Stimulated activated CD8-positive, alpha-beta memory T cell treated with anti-CD3 and anti-CD28 coated beads, Interleukin-12 subunit alpha, Interleukin-12 subunit beta, amount 100 ng/mL, for 24 hours (primary cell): ENCODE measurements around the gene ZNF562.

Source experiments
- DNase-seq: peaks from one replicate; pipeline ENCODE4 v3.0.0-alpha.2; 2020; ENCODE audit errors: extremely low read depth

ZNF562 gene

GRCh38 chr19:9644472-9644871, 30.4 kb downstream of the ZNF562 start:
- DNase-seq, result no peak

- DNase-seq, result no peak
Measured at GRCh38 chr19:9641810-9642209, 33.1 kb downstream of the ZNF562 start.

- no peak for DNase-seq
Measured at GRCh38 chr19:9640956-9641355, 33.9 kb downstream of the ZNF562 start.

- no peak for DNase-seq
Measured at GRCh38 chr19:9636018-9636417, 38.9 kb downstream of the ZNF562 start.

- DNase-seq, result no peak
Measured at GRCh38 chr19:9627856-9628255, 47.0 kb downstream of the ZNF562 start.

GRCh38 chr19:9622531-9622930, 52.4 kb downstream of the ZNF562 start:
- no peak for DNase-seq

DNA sequence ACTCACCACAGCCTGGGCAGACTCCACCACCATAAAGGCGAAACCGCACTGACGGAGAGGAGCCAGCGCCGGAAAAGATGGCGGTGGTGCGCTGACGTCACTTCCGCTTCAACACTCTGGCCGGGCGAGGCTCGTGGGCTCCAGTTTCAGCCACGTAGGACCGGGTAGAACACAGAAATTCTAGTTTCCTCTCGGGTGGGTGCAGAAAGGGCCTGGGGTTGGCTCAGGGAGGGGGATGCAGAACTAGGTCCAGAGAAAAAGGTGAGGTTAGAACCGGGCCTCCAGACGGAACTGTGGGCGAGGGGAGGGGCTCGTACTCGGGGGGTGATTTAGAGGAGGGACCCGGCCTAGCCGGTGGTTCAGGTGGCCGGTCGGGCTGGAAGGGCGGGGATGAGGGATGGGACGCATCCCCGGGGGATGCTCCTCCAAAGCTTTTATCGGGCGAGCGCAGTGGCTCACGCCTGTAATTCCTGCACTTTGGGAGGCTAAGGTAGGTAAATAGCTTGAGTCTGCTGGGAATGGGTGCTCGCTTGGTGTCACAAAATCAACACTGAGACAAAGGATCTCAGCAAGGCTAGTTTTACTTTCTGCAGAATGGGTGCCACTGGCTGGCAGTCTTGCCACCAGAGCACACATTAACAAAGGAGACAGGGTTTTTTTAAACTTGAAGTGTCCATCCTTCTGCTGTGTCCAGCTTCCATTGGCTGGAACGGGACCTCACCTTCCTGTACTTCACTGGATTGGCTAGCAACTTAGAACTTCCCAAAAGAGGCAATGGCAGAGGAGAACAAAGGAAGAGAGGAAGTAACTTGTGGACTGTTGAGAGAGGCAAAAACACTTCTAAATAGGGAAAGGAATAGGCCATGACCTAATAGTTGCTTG, 53.5 kb downstream of the ZNF562 start, which contains the start of gene ZNF561:
ZNF561 (minus strand) TSS at position 77 of the 882 bp plus-strand sequence. CDS start 1,776 bp downstream, outside the sequence.
- DNase-seq, result peak; percentile 74

- DNase-seq, result no peak
Measured at GRCh38 chr19:9620842-9621155, 54.1 kb downstream of the ZNF562 start.

DNA sequence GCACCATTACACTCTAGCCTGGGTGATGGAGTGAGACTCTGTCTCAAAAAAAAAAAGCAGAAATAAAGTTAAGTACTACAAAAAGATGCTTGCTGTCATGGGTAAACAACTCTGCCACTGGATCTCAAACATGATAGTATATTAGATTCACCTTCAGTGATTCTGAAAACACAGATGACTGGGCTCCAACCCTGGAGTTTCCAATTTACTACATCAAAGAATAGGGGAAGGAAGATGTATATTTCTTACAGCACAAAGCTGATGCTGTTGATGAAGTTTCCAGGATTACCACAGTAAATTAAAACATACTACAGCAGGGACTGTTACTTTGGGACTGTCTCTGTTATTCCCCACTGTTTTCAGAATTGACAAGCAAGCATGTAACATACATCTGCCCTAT, 59.1 kb downstream of the ZNF562 start:
- DNase-seq, result no peak

GRCh38 chr19:9610484-9611113, 64.3 kb downstream of the ZNF562 start:
- DNase-seq, result no peak

DNA sequence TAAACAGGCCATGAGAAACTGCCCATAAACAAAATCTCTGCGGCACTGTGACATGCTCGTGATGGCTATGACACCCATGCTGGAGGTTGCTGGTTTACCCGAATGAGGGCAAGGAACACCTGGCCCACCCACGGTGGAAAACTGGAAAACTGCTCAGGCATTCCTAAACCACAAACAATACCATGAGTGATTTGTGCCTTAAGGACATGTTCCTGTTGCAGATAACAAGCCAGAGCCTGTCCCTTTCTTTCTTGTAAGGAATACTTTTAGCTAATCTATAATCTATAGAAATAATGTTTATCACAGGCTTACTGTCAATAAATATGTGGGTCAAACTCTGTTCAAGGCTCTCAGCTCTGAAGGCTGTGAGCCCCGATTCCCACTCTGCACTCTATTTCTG, 66.0 kb downstream of the ZNF562 start:
- DNase-seq, result no peak

DNA sequence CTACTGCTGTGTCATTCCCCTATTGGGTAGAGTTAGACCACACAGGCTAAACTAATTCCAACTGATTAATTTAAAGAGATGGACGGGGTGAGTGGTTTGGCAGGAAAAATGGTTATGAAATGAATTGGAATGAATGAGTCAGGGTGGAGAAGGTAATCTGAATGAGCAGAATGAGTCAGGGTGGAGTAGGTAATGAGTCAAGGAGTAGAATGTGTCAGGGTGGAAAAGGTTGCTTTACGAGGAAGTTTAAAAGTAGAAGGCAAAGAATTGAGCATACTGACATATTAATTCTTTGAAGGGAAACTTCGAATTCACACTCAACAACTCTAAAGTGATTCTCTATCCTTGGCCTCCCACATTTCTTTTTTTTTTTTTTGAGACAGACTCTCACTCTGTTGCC, 77.9 kb downstream of the ZNF562 start:
- DNase-seq, result no peak
